ENCODE measurements around the gene HK1.
"Not testable (repeated sequence)": the region's sequence is repeated elsewhere in the genome, so short reads cannot be mapped to it uniquely, and the experiment has no call there.

DNA sequence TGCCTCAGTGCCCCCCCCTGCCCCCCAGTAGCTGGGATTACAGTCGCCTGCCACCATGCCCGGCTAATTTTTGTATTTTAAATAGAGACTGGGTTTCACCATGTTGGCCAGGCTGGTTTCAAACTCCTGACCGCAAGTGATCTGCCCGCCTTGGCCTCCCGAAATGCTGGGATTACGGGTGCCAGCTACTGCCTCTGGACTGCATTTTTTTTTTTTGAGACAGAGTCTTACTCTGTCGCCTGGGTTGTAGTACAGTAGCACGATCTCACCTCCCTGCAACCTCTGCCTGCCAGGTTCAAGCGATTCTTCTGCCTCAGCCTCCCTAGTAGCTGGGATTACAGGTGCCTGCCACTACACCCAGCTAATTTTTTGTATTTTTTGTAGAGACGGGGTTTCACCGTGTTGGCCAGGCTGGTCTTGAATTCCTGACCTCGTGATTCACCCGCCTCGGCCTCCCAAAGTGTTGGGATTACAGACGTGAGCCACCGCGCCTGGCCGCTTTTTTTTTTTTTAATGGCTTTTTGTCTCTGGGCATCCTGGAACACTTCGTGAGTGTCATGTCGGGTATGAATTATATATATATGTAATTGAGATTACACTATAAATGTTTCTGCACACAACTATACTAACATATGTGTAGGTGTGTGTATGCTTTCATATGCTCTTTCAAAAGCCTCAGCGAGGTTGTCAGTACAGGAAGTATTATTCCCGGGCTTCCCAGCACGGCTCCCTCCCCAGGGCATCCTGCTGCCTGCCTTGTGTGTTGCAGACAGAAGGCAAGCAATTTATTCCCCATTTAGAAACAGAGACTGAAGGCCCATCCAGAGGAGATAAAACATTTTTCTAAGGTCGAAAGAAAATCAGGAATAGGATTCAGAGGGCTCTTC is 47.6 kb downstream of the HK1 start:
- TF ChIP-seq, protein P1, sequence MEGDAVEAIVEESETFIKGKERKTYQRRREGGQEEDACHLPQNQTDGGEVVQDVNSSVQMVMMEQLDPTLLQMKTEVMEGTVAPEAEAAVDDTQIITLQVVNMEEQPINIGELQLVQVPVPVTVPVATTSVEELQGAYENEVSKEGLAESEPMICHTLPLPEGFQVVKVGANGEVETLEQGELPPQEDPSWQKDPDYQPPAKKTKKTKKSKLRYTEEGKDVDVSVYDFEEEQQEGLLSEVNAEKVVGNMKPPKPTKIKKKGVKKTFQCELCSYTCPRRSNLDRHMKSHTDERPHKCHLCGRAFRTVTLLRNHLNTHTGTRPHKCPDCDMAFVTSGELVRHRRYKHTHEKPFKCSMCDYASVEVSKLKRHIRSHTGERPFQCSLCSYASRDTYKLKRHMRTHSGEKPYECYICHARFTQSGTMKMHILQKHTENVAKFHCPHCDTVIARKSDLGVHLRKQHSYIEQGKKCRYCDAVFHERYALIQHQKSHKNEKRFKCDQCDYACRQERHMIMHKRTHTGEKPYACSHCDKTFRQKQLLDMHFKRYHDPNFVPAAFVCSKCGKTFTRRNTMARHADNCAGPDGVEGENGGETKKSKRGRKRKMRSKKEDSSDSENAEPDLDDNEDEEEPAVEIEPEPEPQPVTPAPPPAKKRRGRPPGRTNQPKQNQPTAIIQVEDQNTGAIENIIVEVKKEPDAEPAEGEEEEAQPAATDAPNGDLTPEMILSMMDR (IDR thresholded peaks at IDR 0.05; ENCODE audit: low read depth, low read length), result not testable (repeated sequence)
- TF ChIP-seq POLR2A (IDR thresholded peaks at IDR 0.05; ENCODE audit: extremely low read depth, insufficient read length), result not testable (repeated sequence)
- TF ChIP-seq, protein P2, sequence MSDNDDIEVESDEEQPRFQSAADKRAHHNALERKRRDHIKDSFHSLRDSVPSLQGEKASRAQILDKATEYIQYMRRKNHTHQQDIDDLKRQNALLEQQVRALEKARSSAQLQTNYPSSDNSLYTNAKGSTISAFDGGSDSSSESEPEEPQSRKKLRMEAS (IDR thresholded peaks at IDR 0.05; ENCODE audit: low read depth, low read length), result not testable (repeated sequence)

Measured in NB4 (cell line).